HG03520 (cell line): ENCODE data around the gene MAPKAP1.
A peak's percentile ranks its signal among the peaks of the same experiment; 100 is the strongest.

ENCODE experiments used
- ATAC-seq: cut with Tn5 transposase; IDR thresholded peaks from one replicate; pipeline ENCODE4 v1.9.1; 2021; ENCODE audit warnings: mild to moderate bottlenecking, moderate library complexity; ENCODE audit not compliant: unreplicated experiment

Gene MAPKAP1

DNA sequence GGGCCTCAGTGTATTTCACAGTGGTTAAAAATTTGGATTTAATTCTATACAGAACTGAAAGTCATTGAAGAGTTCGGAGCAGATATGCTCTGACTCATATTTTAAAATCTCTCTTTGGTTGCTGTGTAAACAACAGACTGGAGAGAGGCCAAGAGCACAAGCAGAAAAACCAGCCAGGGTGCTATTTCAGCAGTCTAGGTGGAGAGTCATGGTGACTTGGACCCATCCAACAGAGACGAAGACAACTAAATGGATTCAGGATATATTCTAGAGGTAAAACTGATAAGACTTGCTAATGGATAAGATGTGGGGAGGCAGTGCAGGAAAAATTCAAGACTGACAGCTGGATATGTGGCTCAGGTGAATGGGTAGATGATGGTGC lies 168.9 kb downstream of the MAPKAP1 start:
- no peak for ATAC-seq

DNA sequence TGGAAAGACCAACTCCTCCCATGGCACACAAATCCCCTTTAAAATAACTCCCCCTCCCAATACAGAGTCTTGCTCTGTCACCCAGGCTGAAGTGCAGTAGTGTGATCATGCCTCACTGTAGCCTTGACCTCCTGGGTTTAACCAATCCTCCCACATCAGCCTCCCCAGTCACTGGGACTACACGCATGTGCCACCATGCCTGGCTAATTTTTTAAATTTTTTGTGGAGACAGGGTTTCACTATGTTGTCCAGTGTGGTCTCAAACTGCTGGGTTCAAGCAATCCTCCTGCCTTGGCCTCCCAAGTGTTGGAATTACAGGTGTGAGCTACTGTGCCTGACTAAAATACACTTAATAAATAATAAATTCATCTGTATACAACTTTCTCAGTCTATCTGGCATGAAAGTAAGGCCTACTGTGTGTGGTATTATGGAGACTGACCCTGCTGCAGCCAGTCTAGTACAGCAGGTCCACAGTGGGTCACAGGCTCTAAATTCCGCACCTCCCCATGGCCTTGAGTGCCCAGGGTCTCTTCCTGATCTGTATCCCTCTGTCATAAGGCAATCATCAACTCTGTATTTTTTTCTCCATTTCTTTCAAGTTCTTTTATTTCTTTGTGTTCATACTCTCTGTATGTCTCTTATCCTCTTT lies 169.4 kb downstream of the MAPKAP1 start:
- no peak for ATAC-seq

DNA sequence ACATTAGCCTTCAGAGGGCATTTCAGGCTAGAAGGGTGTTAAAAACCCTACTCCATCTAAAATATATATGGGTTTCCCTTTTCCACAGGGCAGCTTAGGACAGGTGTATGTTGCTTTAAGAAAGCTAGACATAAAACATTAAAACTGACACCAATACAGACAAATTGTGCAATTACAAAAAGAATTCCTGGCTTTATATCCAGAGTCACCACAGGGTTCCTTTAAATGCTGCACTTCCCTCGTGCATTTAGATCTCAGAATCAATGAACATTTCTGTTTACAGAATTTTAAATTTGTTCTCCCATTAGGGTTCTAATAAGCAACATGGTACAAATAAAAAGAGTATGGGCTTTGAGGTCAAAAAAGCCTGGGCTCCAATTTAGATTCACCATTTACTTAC lies 170.2 kb downstream of the MAPKAP1 start:
- ATAC-seq = no peak

- ATAC-seq = no peak
Measured at GRCh38 chr9:125536167-125536772, 170.7 kb downstream of the MAPKAP1 start.

DNA sequence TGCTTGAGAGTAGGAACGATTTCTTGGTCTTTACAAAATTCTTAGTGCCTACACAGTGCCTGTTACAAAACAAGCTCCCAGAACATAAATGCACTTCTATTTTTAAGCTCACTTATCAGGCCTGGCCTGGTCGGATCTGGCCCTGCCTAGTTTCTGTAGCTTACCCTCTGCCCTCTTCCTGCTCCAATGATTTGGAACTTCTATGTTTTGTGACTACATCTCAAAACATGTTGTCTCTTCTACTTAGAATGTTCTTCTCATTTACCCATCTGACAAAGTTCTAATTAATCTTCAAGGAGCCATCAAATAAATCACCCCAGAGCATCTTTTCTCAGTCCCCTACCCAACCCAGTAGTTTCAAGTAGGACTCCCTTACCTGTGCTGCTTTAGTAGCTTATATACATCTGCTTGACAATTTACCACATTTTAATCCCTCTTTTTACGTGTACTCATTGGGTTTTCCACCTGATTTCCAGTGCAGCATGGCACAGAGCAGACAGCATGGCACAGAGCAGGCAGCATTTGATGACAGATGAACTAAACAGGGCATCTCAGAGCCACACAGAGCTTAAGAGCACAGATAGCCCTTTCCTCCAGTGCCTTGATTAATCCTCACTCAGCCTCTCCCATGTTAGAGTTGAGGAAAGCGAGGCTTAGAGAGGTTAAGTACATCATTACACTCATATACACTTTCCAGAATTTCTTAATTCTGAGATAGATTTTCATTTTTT lies 171.9 kb downstream of the MAPKAP1 start:
- no peak for ATAC-seq

DNA sequence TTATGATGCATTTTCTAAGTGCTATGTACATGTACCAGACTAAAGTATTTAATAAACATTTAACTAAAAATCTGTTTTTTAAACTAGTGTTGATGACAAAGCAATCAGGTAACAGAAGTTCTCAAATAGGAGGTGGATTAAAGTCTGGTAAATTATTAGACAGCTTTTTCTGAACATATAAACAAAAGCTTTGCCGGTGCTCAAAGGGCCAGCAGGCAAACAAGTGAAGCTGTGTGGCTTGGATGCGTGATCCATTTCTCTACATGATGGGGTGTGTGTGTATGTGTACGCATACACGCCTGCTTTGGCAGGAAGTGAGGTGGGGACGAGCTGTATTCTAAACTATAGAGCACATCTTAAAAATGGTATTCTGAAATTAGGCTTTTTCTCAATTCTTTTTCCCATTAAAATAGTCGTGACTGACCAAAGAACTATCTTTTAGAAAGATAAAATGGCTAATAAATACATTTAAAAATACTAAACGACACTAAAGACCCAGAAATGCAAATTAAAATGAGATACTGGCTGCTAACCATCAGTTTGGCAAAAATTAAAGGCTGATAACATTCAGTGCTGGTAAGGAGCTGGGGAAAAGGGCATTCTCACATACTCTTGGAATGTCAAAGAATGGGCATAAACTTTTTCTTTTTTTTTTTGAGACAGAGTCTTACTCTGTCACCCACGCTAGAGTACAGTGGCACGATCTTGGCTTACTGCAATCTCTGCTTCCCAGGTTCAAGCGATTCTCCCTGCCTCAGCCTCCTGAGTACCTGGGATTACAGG lies 174.0 kb downstream of the MAPKAP1 start:
- ATAC-seq = no peak

- ATAC-seq = no peak
Measured at GRCh38 chr9:125532412-125532811, 174.6 kb downstream of the MAPKAP1 start.

- peak; percentile 43 for ATAC-seq
Measured at GRCh38 chr9:125529589-125530515, 177.2 kb downstream of the MAPKAP1 start.

- ATAC-seq = no peak
Measured at GRCh38 chr9:125529107-125529506, 177.9 kb downstream of the MAPKAP1 start.

- ATAC-seq = no peak
Measured at GRCh38 chr9:125527471-125528002, 179.5 kb downstream of the MAPKAP1 start.

DNA sequence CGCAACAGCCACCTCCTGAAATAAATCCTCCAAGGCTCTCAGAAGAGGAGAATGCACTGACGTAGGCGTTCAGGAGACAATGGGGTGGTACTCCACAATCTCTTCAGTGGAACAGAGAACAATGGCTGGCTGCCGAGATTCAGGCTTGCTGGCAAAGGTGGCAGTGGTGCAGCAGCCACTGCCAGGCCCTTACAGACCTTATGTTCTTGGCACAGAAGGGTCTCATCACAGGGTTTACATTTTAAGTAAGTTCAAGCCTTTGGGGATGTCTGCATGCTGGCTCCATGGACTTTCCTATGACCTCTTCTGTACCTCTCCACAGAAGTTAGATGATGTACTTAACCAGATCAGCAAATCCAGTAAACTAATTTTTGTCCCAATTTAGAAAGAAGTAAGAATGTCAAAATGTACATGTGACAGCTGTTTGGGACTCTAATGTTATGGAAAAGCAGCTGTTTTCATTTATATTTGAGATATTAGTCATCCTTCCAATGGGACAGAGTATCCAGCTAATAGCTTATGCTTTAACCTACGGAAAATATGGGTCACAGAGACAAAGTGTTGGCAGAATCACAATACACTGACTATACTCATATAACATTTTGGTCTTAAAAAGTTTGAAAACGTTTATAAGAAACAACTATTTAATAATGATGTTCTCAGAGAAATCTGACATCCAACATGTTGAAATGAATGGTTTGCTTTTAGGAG lies 180.9 kb downstream of the MAPKAP1 start:
- no peak for ATAC-seq

GRCh38 chr9:125524583-125525355 lies 182.2 kb downstream of the MAPKAP1 start:
- no peak for ATAC-seq

DNA sequence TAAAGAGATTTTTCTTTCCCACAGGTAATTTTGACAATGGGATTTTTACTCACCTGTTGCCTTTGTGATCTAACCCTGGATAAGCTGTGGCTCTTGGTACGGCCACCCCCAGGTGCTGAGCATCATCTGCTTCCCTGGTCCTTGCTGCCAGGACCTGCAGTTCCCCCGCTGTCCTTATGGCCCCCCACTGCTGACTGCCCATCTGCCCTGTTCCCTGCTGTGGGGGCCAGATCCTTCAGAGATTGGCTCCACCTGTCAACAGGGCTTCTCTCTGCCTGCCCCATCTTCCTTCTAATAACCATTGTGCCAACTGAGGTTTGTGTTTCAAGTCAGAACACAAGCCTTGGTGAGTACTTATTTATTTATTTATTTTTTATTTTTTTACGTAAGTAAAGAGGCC lies 183.3 kb downstream of the MAPKAP1 start:
- no peak for ATAC-seq

GRCh38 chr9:125522328-125522725 lies 184.7 kb downstream of the MAPKAP1 start:
- no peak for ATAC-seq

DNA sequence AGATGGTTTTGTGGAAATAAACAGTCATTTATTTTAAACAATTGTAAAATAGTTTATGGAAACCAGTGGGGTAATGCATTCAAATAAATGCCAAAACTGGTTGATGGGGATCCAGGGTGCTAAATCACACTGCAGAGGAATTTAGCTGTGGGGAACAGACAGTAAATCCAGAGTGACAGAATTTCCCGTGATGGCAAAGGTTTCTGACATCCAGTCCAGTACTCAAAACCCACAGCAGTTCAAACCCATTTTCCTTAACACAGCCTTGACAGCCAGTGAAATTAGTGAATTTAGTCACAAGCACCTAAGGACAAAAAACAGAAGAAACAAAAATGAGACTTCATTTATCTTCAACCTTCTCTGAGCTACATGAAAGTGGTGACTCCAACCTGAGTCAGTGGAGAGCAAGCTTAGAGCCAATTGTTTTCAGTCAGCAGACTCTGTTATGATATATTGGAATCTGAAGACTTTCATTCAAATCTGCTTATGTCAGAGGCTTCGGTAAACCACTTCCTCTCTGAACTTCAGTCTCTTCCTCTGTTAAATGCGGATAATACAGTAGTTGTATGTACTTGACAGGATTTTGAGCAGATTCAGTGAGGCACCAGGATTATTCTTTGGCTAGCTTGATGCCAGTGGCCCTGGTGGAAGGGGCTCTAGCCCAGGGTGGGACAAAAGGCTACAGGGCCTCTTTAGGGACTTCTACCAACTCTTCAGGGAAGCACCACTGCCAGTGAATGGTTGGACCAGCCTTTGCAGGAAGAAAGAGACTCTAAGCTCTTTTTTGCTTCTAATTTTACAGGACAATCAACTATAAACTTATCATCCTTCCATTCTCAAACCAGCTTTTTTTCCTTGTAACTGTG lies 185.3 kb downstream of the MAPKAP1 start:
- ATAC-seq = no peak

DNA sequence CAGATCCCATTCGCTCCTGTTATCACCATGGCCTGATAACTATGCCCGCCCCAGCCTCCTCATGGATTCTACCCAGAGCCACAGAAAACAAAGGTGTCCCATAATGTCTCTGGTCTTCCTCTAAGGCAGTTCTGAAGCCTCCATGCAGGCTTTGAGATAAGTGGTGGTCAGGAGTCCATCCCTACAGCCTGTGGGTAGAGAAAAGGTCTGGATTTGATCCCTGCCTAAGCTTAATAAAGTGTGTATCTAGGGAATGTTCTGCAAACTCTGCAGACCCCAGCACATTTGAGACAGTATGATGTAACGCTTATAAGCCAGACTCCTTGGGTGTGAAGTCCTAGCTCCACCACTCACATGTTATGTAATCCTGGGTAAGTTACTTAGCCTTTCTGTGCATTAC lies 187.3 kb downstream of the MAPKAP1 start:
- ATAC-seq = no peak

- no peak for ATAC-seq
Measured at GRCh38 chr9:125517577-125517976, 189.4 kb downstream of the MAPKAP1 start.
